Activated CD4-positive, alpha-beta T cell treated with anti-CD3 and anti-CD28 coated beads, Interleukin-2, amount 50 U/mL, for 48 hours (primary cell): ENCODE results near the gene LAMA5.

Source experiments
- DNase-seq, 2 experiments: peaks; one replicate each; pipeline ENCODE4 v3.0.0-alpha.2; 2020

The LAMA5 gene

GRCh38 chr20:62367136-62367632, at the start of gene LAMA5:
LAMA5 (minus strand) TSS chr20:62367312; CDS start chr20:62367245, 67 bp downstream.
- DNase-seq: no peak

GRCh38 chr20:62415354-62416111, 48.4 kb upstream of the LAMA5 start:
- DNase-seq: no peak

- no peak for DNase-seq
These were observed 46.9 kb upstream of the LAMA5 start for GRCh38 chr20:62413896-62414481.

GRCh38 chr20:62413025-62413570, 46.0 kb upstream of the LAMA5 start:
- no peak for DNase-seq

- no peak for DNase-seq
These were observed 45.3 kb upstream of the LAMA5 start for GRCh38 chr20:62412194-62413024.

GRCh38 chr20:62411479-62412193, 44.5 kb upstream of the LAMA5 start:
- no peak for DNase-seq

- DNase-seq: no peak
These were observed 43.8 kb upstream of the LAMA5 start for GRCh38 chr20:62410746-62411478.

GRCh38 chr20:62409931-62410745, 43.0 kb upstream of the LAMA5 start:
- peak in 1 of 2 experiments; percentile 43 for DNase-seq

GRCh38 chr20:62409086-62409853, 42.2 kb upstream of the LAMA5 start:
- no peak for DNase-seq

GRCh38 chr20:62408640-62409039, 41.5 kb upstream of the LAMA5 start:
- no peak for DNase-seq

GRCh38 chr20:62408055-62408454, 40.9 kb upstream of the LAMA5 start:
- no peak for DNase-seq

- peak; percentile 88 to 90 for DNase-seq
These were observed 40.3 kb upstream of the LAMA5 start, which contains the start of gene CABLES2 for GRCh38 chr20:62407221-62407992. CABLES2 (minus strand) TSS chr20:62407285; CDS start chr20:62407276, 9 bp downstream.

GRCh38 chr20:62406635-62407176, 39.6 kb upstream of the LAMA5 start:
- DNase-seq: no peak

GRCh38 chr20:62405981-62406513, 38.9 kb upstream of the LAMA5 start:
- no peak for DNase-seq

GRCh38 chr20:62405108-62405980, 38.2 kb upstream of the LAMA5 start:
- no peak for DNase-seq

- DNase-seq: no peak
These were observed 37.6 kb upstream of the LAMA5 start for GRCh38 chr20:62404761-62405107.

GRCh38 chr20:62404112-62404665, 37.1 kb upstream of the LAMA5 start:
- no peak for DNase-seq
